T-helper 1 cell (primary cell): ENCODE data around the gene AATF.

Experiments
- DNase-seq, 5 donors: peaks; one replicate each; pipeline ENCODE4 v3.0.0-alpha.2; 2012 to 2020

AATF gene

GRCh38 chr17:36983618-36984017 is 34.9 kb downstream of the AATF start:
- no peak for DNase-seq

GRCh38 chr17:36989173-36989572 is 40.4 kb downstream of the AATF start:
- DNase-seq: no peak

- DNase-seq: no peak
Measured at GRCh38 chr17:36992701-36993100, 43.9 kb downstream of the AATF start.

- DNase-seq: no peak
Measured at GRCh38 chr17:36993227-36993626, 44.5 kb downstream of the AATF start.

GRCh38 chr17:36994438-36994837 is 45.7 kb downstream of the AATF start:
- no peak for DNase-seq

- no peak for DNase-seq
Measured at GRCh38 chr17:36999471-36999870, 50.7 kb downstream of the AATF start.

GRCh38 chr17:37016780-37017179 is 68.0 kb downstream of the AATF start:
- DNase-seq: no peak

GRCh38 chr17:37017404-37017803 is 68.7 kb downstream of the AATF start:
- no peak for DNase-seq

- DNase-seq: no peak
Measured at GRCh38 chr17:37019117-37019740, 70.5 kb downstream of the AATF start.

GRCh38 chr17:37019741-37020129 is 71.0 kb downstream of the AATF start:
- DNase-seq: no peak

- DNase-seq: no peak
Measured at GRCh38 chr17:37024181-37024637, 75.5 kb downstream of the AATF start.

- no peak for DNase-seq
Measured at GRCh38 chr17:37025238-37025637, 76.5 kb downstream of the AATF start.

- DNase-seq: peak in 1 of 5 donors; percentile 80
Measured at GRCh38 chr17:37025847-37026530, 77.2 kb downstream of the AATF start.

GRCh38 chr17:37026531-37026869 is 77.7 kb downstream of the AATF start:
- no peak for DNase-seq

- no peak for DNase-seq
Measured at GRCh38 chr17:37028040-37028439, 79.3 kb downstream of the AATF start.

GRCh38 chr17:37031493-37032083 is 82.8 kb downstream of the AATF start:
- no peak for DNase-seq

- DNase-seq: no peak
Measured at GRCh38 chr17:37037590-37038155, 88.9 kb downstream of the AATF start.

GRCh38 chr17:37039269-37039668 is 90.5 kb downstream of the AATF start:
- no peak for DNase-seq

- no peak for DNase-seq
Measured at GRCh38 chr17:37041932-37042331, 93.2 kb downstream of the AATF start.

- DNase-seq: no peak
Measured at GRCh38 chr17:37043201-37043600, 94.4 kb downstream of the AATF start.

- no peak for DNase-seq
Measured at GRCh38 chr17:37045351-37045922, 96.7 kb downstream of the AATF start.

- peak; percentile 45 to 79 (median 57) for DNase-seq
Measured at GRCh38 chr17:37047631-37048104, 98.9 kb downstream of the AATF start.

GRCh38 chr17:37048811-37049210 is 100.1 kb downstream of the AATF start:
- DNase-seq: no peak
